ENCODE measurements around the gene CAMK2A. TPM values are rescaled to one million over a fixed set of nuclear protein-coding genes. Genes with fewer than 3 reads are reported as not detected.

CAMK2A gene
- total and polyA plus RNA-seq, 2 donors (not counting 1 experiment from before 2014, with no cell fraction given): 2.1 to 3.1 TPM

DNA sequence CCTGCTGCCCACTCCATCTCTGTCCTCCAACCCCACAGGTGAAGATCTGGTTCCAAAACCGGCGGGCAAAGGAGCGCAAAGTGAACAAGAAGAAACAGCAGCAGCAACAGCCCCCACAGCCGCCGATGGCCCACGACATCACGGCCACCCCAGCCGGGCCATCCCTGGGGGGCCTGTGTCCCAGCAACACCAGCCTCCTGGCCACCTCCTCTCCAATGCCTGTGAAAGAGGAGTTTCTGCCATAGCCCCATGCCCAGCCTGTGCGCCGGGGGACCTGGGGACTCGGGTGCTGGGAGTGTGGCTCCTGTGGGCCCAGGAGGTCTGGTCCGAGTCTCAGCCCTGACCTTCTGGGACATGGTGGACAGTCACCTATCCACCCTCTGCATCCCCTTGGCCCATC lies 106.1 kb downstream of the CAMK2A start:
- H3K4me2 ChIP-seq (ENCODE audit: extremely low read depth, insufficient read depth, low read length): no peak overlapping the region
- TF ChIP-seq CTCF (conservative IDR thresholded peaks at IDR 0.05 in 1 of 2, IDR thresholded peaks at IDR 0.05 in 1 of 2; ENCODE audit: low read depth in 1 of 2, low read length in 2 of 2) (no peak), EZH2 (IDR thresholded peaks at IDR 0.05; ENCODE audit: low read length, missing control alignments) (no peak)
- no peak for DNase-seq (ENCODE audit: low read depth in 2 of 2)

DNA sequence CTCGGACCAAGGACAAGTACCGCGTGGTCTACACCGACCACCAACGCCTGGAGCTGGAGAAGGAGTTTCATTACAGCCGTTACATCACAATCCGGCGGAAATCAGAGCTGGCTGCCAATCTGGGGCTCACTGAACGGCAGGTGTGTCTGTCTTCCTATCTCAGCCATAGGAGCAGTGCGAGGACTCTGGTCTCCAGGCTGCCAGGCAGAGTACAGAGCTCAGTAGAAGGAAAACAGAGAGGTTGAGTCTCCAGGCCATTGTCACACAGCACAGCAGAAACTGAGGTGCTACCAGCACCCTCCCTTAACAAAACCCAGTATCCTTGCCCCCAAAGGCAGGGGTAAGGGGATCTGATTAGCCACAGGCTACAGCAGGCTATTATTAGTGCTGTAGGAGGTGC lies 106.8 kb downstream of the CAMK2A start:
- Histone ChIP-seq H3K9me3 (ENCODE audit: control insufficient read depth, insufficient read depth, low read depth, low read length) (no peaks in the 10 kb centered on the region), H3K4me2 (ENCODE audit: extremely low read depth, insufficient read depth, low read length) (no peak overlapping the region), H3K27ac (ENCODE audit: insufficient read depth, low read length) (no peak overlapping the region), H3K4me1 (ENCODE audit: control insufficient read depth, extremely low read depth, insufficient read depth, low read length) (peaks cover 8% of the 10 kb centered on the region), H3K36me3 (ENCODE audit: control insufficient read depth, insufficient read depth, low read length) (no peaks in the 10 kb centered on the region), H3K4me3 (replicated peaks in 1 of 4; ENCODE audit: control extremely low read depth in 1 of 4, insufficient read depth in 1 of 4, low read depth in 3 of 4, low read length in 4 of 4) (no peak overlapping the region), H3K27me3 (ENCODE audit: control insufficient read depth, insufficient read depth, low read length) (peaks cover 35% of the 10 kb centered on the region), H2AFZ (ENCODE audit: low read length) (no peak overlapping the region), H3K9ac (ENCODE audit: insufficient read depth, low read length) (no peak overlapping the region), H4K20me1 (ENCODE audit: control insufficient read depth, extremely low read depth, insufficient read depth, low read length) (no peaks in the 10 kb centered on the region), H3K79me2 (ENCODE audit: control insufficient read depth, insufficient read depth, low read length) (no peaks in the 10 kb centered on the region)
- no peak for DNase-seq (ENCODE audit: low read depth in 2 of 2)
- TF ChIP-seq EZH2 (IDR thresholded peaks at IDR 0.05; ENCODE audit: low read length, missing control alignments): no peak
- no peak for TF ChIP-seq CTCF (conservative IDR thresholded peaks at IDR 0.05 in 1 of 2, IDR thresholded peaks at IDR 0.05 in 1 of 2; ENCODE audit: low read depth in 1 of 2, low read length in 2 of 2)

More for the DNA sequence above, 106.1 kb downstream of the CAMK2A start:
- no peaks in the 10 kb centered on the region for H3K79me2 ChIP-seq (ENCODE audit: control insufficient read depth, insufficient read depth, low read length)
- no peaks in the 10 kb centered on the region for H3K36me3 ChIP-seq (ENCODE audit: control insufficient read depth, insufficient read depth, low read length)
- no peak overlapping the region for H2AFZ ChIP-seq (ENCODE audit: low read length)
- no peak overlapping the region for H3K9ac ChIP-seq (ENCODE audit: insufficient read depth, low read length)
- H3K4me1 ChIP-seq (ENCODE audit: control insufficient read depth, extremely low read depth, insufficient read depth, low read length): peaks cover 8% of the 10 kb centered on the region
- no peak overlapping the region for H3K27ac ChIP-seq (ENCODE audit: insufficient read depth, low read length)
- H3K9me3 ChIP-seq (ENCODE audit: control insufficient read depth, insufficient read depth, low read depth, low read length): no peaks in the 10 kb centered on the region
- H4K20me1 ChIP-seq (ENCODE audit: control insufficient read depth, extremely low read depth, insufficient read depth, low read length): no peaks in the 10 kb centered on the region
- H3K27me3 ChIP-seq (ENCODE audit: control insufficient read depth, insufficient read depth, low read length): peaks cover 42% of the 10 kb centered on the region
- no peak overlapping the region for H3K4me3 ChIP-seq (replicated peaks in 1 of 4; ENCODE audit: control extremely low read depth in 1 of 4, insufficient read depth in 1 of 4, low read depth in 3 of 4, low read length in 4 of 4)

DNA sequence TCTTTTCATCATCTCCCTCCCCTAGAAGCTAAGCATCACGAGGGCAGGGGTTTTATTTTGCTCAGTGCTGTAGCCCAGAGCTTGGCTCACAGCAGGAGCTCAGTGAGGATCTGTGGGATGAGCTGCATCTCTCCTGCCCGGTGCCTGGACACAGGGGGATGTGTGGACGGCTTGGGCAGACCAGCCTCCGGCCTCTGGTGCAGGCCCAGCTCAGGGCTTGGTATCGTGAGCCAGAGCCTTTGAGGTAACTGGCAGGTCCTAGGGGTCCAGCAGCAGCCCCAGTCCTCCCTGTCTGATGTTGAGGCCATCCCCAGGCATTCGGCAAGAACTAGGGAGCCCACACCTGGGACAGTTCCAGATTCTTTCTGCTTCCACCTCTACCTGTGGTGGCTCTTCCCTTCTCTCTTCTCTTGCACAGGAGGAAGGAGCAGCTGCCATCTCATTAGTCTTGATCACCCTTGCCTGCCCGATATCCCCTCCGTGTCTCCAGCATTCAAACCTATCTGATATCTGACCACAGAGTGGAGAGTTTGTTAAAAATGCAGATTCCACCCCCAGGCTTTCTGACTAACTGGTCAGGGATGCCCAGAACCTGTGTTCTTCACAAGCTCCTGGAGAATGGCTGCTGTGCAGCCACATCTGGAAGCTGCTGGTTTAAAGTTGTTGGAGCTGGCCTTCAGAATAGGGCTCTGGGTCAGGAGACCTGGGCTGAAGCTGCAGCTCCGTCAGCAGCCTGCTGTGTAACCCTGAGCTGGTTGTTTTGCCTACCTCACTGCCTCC lies 107.6 kb downstream of the CAMK2A start:
- H3K4me1 ChIP-seq (ENCODE audit: control insufficient read depth, extremely low read depth, insufficient read depth, low read length): peaks cover 8% of the 10 kb centered on the region
- peaks cover 29% of the 10 kb centered on the region for H3K27me3 ChIP-seq (ENCODE audit: control insufficient read depth, insufficient read depth, low read length)
- no peak overlapping the region for H2AFZ ChIP-seq (ENCODE audit: low read length)
- H3K79me2 ChIP-seq (ENCODE audit: control insufficient read depth, insufficient read depth, low read length): no peaks in the 10 kb centered on the region
- peak in 1 of 2 donors; percentile 37 for DNase-seq (ENCODE audit: low read depth in 2 of 2)
- no peak overlapping the region for H3K4me2 ChIP-seq (ENCODE audit: extremely low read depth, insufficient read depth, low read length)
- H3K27ac ChIP-seq (ENCODE audit: insufficient read depth, low read length): no peak overlapping the region
- H3K9me3 ChIP-seq (ENCODE audit: control insufficient read depth, insufficient read depth, low read depth, low read length): no peaks in the 10 kb centered on the region
- TF ChIP-seq CTCF (conservative IDR thresholded peaks at IDR 0.05 in 1 of 2, IDR thresholded peaks at IDR 0.05 in 1 of 2; ENCODE audit: low read depth in 1 of 2, low read length in 2 of 2): no peak
- TF ChIP-seq EZH2 (IDR thresholded peaks at IDR 0.05; ENCODE audit: low read length, missing control alignments): no peak
- no peak overlapping the region for H3K9ac ChIP-seq (ENCODE audit: insufficient read depth, low read length)
- no peaks in the 10 kb centered on the region for H3K36me3 ChIP-seq (ENCODE audit: control insufficient read depth, insufficient read depth, low read length)
- H3K4me3 ChIP-seq (replicated peaks in 1 of 4; ENCODE audit: control extremely low read depth in 1 of 4, insufficient read depth in 1 of 4, low read depth in 3 of 4, low read length in 4 of 4): no peak overlapping the region
- no peaks in the 10 kb centered on the region for H4K20me1 ChIP-seq (ENCODE audit: control insufficient read depth, extremely low read depth, insufficient read depth, low read length)

All from fibroblast of lung (primary cell).